HepG2 (cell line): Measurements from ENCODE around the gene KRT3. TPM values are rescaled to one million over a fixed set of nuclear protein-coding genes. Genes with fewer than 3 reads are reported as not detected.

ENCODE experiments used
- ATAC-seq: fragments of 200-7000 bp; cut with Tn5 transposase; 3 replicates; pipeline ENCODE4 v1.9.1; 2020; ENCODE audit warnings: mild to moderate bottlenecking, moderate library complexity
- BruUV-seq: library from RNA; stranded (reverse); fragments of 400-500 nt; replicated peaks from 2 replicates; lab custom pipeline; 2021; lab: Mats Ljungman, UMichigan
- CTCF ChIA-PET: fragments of 300-600 bp; formaldehyde crosslinking; extraction: SDS; loops from one replicate; lab custom pipeline; 2021; ENCODE audit warnings: low total read pairs, inconsistent platforms, low intra/inter-chr PET ratio; lab: Yijun Ruan, JAX
- POLR2A ChIA-PET: fragments of 350-600 bp; sonication (Branson Sonifier 250); formaldehyde crosslinking; loops from one replicate; lab custom pipeline; 2020; ENCODE audit warnings: antibody characterized with exemption, inconsistent platforms; lab: Yijun Ruan, JAX
- DNase-seq: peaks from one replicate; pipeline ENCODE4 v3.0.0-alpha.2; 2015; ENCODE audit warnings: low spot score
- FAIRE-seq: peaks from 3 replicates; lab custom pipeline; 2011; peaks lifted over from hg19 to GRCh38; lab: Jason Lieb, UNC
- H2AFZ ChIP-seq: one replicate; pipeline ENCODE4 v1.6.1; 2011; ENCODE audit warnings: low read length, inconsistent platforms
- H3K27ac ChIP-seq: fragments of 300-600 bp; 3 replicates; pipeline ENCODE4 v1.8.0; 2011; ENCODE audit warnings: mixed run types, mild to moderate bottlenecking, mixed read lengths, low read length, inconsistent platforms; ENCODE audit not compliant: insufficient read depth; ENCODE audit errors: extremely low read length
- H3K27me3 ChIP-seq, 2 experiments: fragments of 200-600 bp in 1 of 2; 2 replicates in 1 of 2; 3 replicates in 1 of 2; pipeline versions ENCODE4 v1.6.0 to v1.8.0; 2011; ENCODE audit warnings: low read length in 2 of 2, mild to moderate bottlenecking in 2 of 2, moderate library complexity in 2 of 2, inconsistent platforms in 1 of 2; ENCODE audit not compliant: insufficient read depth in 2 of 2, control insufficient read depth in 1 of 2
- H3K36me3 ChIP-seq, 2 experiments: fragments of 200-600 bp in 1 of 2; replicated peaks in 1 of 2; 2 replicates in 1 of 2; 3 replicates in 1 of 2; pipeline versions ENCODE4 v1.5.1 to v1.8.0; 2011; ENCODE audit warnings: low read length in 2 of 2, inconsistent platforms in 1 of 2; ENCODE audit not compliant: insufficient read depth in 2 of 2, control insufficient read depth in 1 of 2
- H3K4me1 ChIP-seq: 2 replicates; pipeline ENCODE4 v1.5.1; 2012; ENCODE audit warnings: low read length, inconsistent platforms; ENCODE audit not compliant: insufficient read depth
- H3K4me2 ChIP-seq: 2 replicates; pipeline ENCODE4 v1.6.0; 2011; ENCODE audit warnings: low read depth, low read length, inconsistent platforms
- H3K4me3 ChIP-seq, 3 experiments: fragments of 200-600 bp in 1 of 3; sonication (generic), shearing (Covaris generic) in 1 of 3; replicated peaks in 1 of 3; 2 replicates each; pipeline ENCODE4 v1.5.1; 2011 to 2016; ENCODE audit warnings: low read length in 3 of 3, inconsistent platforms in 2 of 3, low read depth in 2 of 3, mild to moderate bottlenecking in 2 of 3, control low read depth in 1 of 3, mixed read lengths in 1 of 3; ENCODE audit not compliant: insufficient read depth in 1 of 3
- H3K79me2 ChIP-seq: one replicate; pipeline ENCODE4 v1.6.1; 2011; ENCODE audit warnings: low read length, inconsistent platforms; ENCODE audit not compliant: insufficient read depth
- H3K9ac ChIP-seq: 2 replicates; pipeline ENCODE4 v1.6.0; 2011; ENCODE audit warnings: mild to moderate bottlenecking, low read depth, low read length, inconsistent platforms; ENCODE audit not compliant: insufficient read depth
- H3K9me3 ChIP-seq: 2 replicates; pipeline ENCODE4 v1.5.1; 2012; ENCODE audit warnings: mild to moderate bottlenecking, low read length
- H4K20me1 ChIP-seq: 2 replicates; pipeline ENCODE4 v1.6.0; 2011; ENCODE audit warnings: inconsistent platforms, mild to moderate bottlenecking, low read length, moderate library complexity; ENCODE audit not compliant: insufficient read depth
- AHR ChIP-seq: IDR thresholded peaks from 2 replicates; pipeline ENCODE4 v1.6.1; 2018; ENCODE audit warnings: missing genetic modification reagents, missing compliant biosample characterization
- ELF3 ChIP-seq: IDR thresholded peaks from 2 replicates; pipeline ENCODE4 v1.6.1; 2016; ENCODE audit warnings: missing genetic modification reagents, missing compliant biosample characterization
- HDAC6 ChIP-seq: fragments of 200-600 bp; sonication (generic); IDR thresholded peaks from 2 replicates; pipeline ENCODE4 v1.7.0; 2017; ENCODE audit warnings: mild to moderate bottlenecking, antibody characterized with exemption, low read length, low read depth
- NFKB2 ChIP-seq: sonication (generic); formaldehyde crosslinking; IDR thresholded peaks from 2 replicates; pipeline ENCODE4 v1.4.0; 2020; ENCODE audit warnings: missing genetic modification reagents, borderline replicate concordance
- ZNF232 ChIP-seq: sonication (generic); formaldehyde crosslinking; IDR thresholded peaks from 2 replicates; pipeline ENCODE4 v1.4.0; 2020; ENCODE audit warnings: missing genetic modification reagents, borderline replicate concordance
- ZNF446 ChIP-seq: sonication (generic); formaldehyde crosslinking; IDR thresholded peaks from 2 replicates; pipeline ENCODE4 v1.5.0; 2020; ENCODE audit warnings: mild to moderate bottlenecking, missing genetic modification reagents
- ZNF773 ChIP-seq: sonication (generic); formaldehyde crosslinking; IDR thresholded peaks from 2 replicates; pipeline ENCODE4 v1.4.0; 2020; ENCODE audit warnings: missing genetic modification reagents, borderline replicate concordance
- ZSCAN12 ChIP-seq: sonication (generic); formaldehyde crosslinking; IDR thresholded peaks from 2 replicates; pipeline ENCODE4 v1.9.0; 2021; ENCODE audit warnings: mild to moderate bottlenecking, missing genetic modification reagents
- WGBS: methylation state at CpG from one replicate; pipeline ENCODE4 v1.1.6; 2017; ENCODE audit warnings: low lambda C conversion rate; 5-methylcytosine and 5-hydroxymethylcytosine counted together
- in situ Hi-C: cut with HindIII; loops from 2 replicates; pipeline ENCODE4 v1.10.0; 2017; ENCODE audit warnings: low pct_unique_long_range_greater_than_20kb; ENCODE audit not compliant: extremely low pct_ligation_motif_present
- intact Hi-C: fragments of 100-400 bp; cut with micrococcal nuclease; formaldehyde crosslinking; loops from one replicate; pipeline ENCODE4 v1.10.0; 2022; ENCODE audit not compliant: unreplicated experiment
- polyA plus RNA-seq, 8 experiments: library from polyadenylated mRNA; depleted of rRNA in 3 of 8; stranded (reverse) in 7 of 8; unstranded in 1 of 8; fragments of >200 nt; fragmentation: Illumina TruSeq in 4 of 8; extraction: Trizol in 4 of 8; gene quantifications; 2 replicates each; pipeline versions ENCODE4 v1.2.1 to v1.2.3, GENCODE V29; 2011 to 2016; ENCODE audit warnings: low read depth in 4 of 8, missing spikeins in 1 of 8, mixed read lengths in 1 of 8; ENCODE audit not compliant: insufficient read depth in 1 of 8
- total RNA-seq, 5 experiments: library from RNA; depleted of rRNA; stranded (reverse); fragments of >200 nt; fragmentation: Illumina TruSeq; extraction: Trizol; gene quantifications; 2 replicates each; pipeline ENCODE4 v1.2.3, GENCODE V29; 2016; ENCODE audit warnings: low read depth in 1 of 5
- TF ChIP-seq, protein P1 (sequence below): IDR thresholded peaks from 2 replicates; pipeline ENCODE4 v1.6.1; 2016; ENCODE audit warnings: low read depth, borderline replicate concordance
- TF ChIP-seq, protein P2 (sequence below): sonication (generic); formaldehyde crosslinking; IDR thresholded peaks from 2 replicates; pipeline ENCODE4 v1.4.0; 2020; ENCODE audit warnings: mild to moderate bottlenecking, missing genetic modification reagents, borderline replicate concordance

KRT3 gene
- total and polyA plus RNA-seq, 2 of the 13 experiments (the other 11 are each of a cell fraction or from before 2014, with no cell fraction given), result not detected

DNA sequence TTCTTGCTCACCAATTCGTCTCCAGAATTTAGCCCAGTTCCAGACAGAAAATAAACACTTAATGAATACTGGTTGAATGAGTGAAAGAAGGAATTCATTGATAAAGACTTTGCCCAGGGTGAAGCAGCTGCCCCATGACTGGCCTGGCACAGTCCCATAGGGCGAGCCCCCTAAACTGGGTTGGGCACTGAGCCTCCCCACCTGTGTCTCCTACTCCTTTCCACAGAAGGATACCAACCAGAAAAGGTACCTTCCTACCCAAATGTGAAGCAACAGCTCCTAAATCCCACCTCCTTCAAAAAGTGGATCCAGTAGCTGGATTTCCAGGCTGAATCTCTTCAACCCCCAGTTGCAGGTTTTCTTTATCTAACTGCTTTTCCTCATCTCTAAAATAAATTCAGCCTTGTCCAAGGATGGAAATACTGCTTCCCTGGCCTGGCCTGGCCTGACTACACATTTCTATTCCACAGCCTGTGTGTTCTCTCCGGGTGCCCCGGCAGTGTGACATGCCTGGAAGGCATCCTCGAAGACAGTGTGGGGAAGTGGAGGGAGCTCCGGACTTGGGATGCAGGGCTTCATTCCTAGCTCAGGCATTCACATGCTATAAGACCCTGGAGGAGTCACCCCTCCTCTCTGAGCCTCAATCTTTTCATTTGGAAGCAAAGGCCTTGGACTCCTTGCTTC lies 7.6 kb downstream of the KRT3 start:
- CTCF ChIA-PET, result no interaction called here
- Histone ChIP-seq H3K9me3 (no peaks in the 10 kb centered on the region), H3K4me3 (no peak overlapping the region), H3K36me3 (no peaks in the 10 kb centered on the region), H2AFZ (no peak overlapping the region), H3K79me2 (no peaks in the 10 kb centered on the region), H3K4me2 (no peak overlapping the region), H3K4me1 (no peaks in the 10 kb centered on the region), H3K27ac (no peak overlapping the region), H3K9ac (no peak overlapping the region), H4K20me1 (no peaks in the 10 kb centered on the region), H3K27me3 (peaks cover 4 to 52% of the 10 kb centered on the region in 2 experiments; a peak in 3 of 5 replicates)
- BruUV-seq, result no TSS peak
- no peak for FAIRE-seq
- in situ Hi-C loops, result no loop called here
- no peak for ATAC-seq
- TF ChIP-seq ZNF232 (no peak), ZSCAN12 (CRISPR knock-in tag) (no peak), HDAC6 (no peak), ZNF773 (CRISPR knock-in tag) (no peak), ZNF446 (no peak), AHR (no peak), NFKB2 (no peak), ELF3 (CRISPR knock-in tag) (no peak)
- TF ChIP-seq, protein P1, sequence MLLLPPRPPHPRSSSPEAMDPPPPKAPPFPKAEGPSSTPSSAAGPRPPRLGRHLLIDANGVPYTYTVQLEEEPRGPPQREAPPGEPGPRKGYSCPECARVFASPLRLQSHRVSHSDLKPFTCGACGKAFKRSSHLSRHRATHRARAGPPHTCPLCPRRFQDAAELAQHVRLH (CRISPR knock-in tag), result no peak
- TF ChIP-seq, protein P2, sequence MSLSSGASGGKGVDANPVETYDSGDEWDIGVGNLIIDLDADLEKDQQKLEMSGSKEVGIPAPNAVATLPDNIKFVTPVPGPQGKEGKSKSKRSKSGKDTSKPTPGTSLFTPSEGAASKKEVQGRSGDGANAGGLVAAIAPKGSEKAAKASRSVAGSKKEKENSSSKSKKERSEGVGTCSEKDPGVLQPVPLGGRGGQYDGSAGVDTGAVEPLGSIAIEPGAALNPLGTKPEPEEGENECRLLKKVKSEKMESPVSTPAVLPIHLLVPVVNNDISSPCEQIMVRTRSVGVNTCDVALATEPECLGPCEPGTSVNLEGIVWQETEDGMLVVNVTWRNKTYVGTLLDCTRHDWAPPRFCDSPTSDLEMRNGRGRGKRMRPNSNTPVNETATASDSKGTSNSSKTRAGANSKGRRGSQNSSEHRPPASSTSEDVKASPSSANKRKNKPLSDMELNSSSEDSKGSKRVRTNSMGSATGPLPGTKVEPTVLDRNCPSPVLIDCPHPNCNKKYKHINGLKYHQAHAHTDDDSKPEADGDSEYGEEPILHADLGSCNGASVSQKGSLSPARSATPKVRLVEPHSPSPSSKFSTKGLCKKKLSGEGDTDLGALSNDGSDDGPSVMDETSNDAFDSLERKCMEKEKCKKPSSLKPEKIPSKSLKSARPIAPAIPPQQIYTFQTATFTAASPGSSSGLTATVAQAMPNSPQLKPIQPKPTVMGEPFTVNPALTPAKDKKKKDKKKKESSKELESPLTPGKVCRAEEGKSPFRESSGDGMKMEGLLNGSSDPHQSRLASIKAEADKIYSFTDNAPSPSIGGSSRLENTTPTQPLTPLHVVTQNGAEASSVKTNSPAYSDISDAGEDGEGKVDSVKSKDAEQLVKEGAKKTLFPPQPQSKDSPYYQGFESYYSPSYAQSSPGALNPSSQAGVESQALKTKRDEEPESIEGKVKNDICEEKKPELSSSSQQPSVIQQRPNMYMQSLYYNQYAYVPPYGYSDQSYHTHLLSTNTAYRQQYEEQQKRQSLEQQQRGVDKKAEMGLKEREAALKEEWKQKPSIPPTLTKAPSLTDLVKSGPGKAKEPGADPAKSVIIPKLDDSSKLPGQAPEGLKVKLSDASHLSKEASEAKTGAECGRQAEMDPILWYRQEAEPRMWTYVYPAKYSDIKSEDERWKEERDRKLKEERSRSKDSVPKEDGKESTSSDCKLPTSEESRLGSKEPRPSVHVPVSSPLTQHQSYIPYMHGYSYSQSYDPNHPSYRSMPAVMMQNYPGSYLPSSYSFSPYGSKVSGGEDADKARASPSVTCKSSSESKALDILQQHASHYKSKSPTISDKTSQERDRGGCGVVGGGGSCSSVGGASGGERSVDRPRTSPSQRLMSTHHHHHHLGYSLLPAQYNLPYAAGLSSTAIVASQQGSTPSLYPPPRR (CRISPR knock-in tag), result no peak
- DNase-seq, result no peak
- intact Hi-C loops, result no loop called here
- whole genome bisulfite sequencing, result 16% methylated on average over 6 of the region's 6 CpGs
- POLR2A ChIA-PET, result no interaction called here
